Measurements from ENCODE around the gene NUAK2.

The NUAK2 gene

GRCh38 chr1:205270764-205271163, 50.8 kb downstream of the NUAK2 start:
- FAIRE-seq = no peak

- FAIRE-seq = no peak
Measured at GRCh38 chr1:205270271-205270670, 51.3 kb downstream of the NUAK2 start.

- no peak for FAIRE-seq
Measured at GRCh38 chr1:205269711-205270110, 51.8 kb downstream of the NUAK2 start.

GRCh38 chr1:205268846-205269680, 52.5 kb downstream of the NUAK2 start:
- FAIRE-seq = no peak

GRCh38 chr1:205267306-205267902, 54.1 kb downstream of the NUAK2 start:
- no peak for FAIRE-seq

GRCh38 chr1:205266611-205267305, 54.8 kb downstream of the NUAK2 start:
- no peak for FAIRE-seq

GRCh38 chr1:205263580-205264190, 57.9 kb downstream of the NUAK2 start:
- FAIRE-seq = no peak

GRCh38 chr1:205262731-205263171, 58.8 kb downstream of the NUAK2 start:
- FAIRE-seq = no peak

GRCh38 chr1:205261946-205262691, 59.4 kb downstream of the NUAK2 start:
- no peak for FAIRE-seq

GRCh38 chr1:205260948-205261732, 60.4 kb downstream of the NUAK2 start:
- no peak for FAIRE-seq

- FAIRE-seq = no peak
Measured at GRCh38 chr1:205259998-205260397, 61.5 kb downstream of the NUAK2 start.

- FAIRE-seq = no peak
Measured at GRCh38 chr1:205259324-205259832, 62.2 kb downstream of the NUAK2 start.

- no peak for FAIRE-seq
Measured at GRCh38 chr1:205258719-205259118, 62.8 kb downstream of the NUAK2 start.

- FAIRE-seq = no peak
Measured at GRCh38 chr1:205258261-205258691, 63.3 kb downstream of the NUAK2 start.

- no peak for FAIRE-seq
Measured at GRCh38 chr1:205257735-205258134, 63.8 kb downstream of the NUAK2 start.

- FAIRE-seq = no peak
Measured at GRCh38 chr1:205256951-205257625, 64.5 kb downstream of the NUAK2 start.

GRCh38 chr1:205255941-205256780, 65.4 kb downstream of the NUAK2 start:
- peak; percentile 66 for FAIRE-seq
